CD14-positive monocyte (primary cell): ENCODE results near the gene AKAP6. TPM values are rescaled to one million over a fixed set of nuclear protein-coding genes. Genes with fewer than 3 reads are reported as not detected.

Experiments used
- DNase-seq, 3 donors: peaks; one replicate each; pipeline ENCODE4 v3.0.0-alpha.2; 2011 to 2022
- H2AFZ ChIP-seq: 2 replicates; pipeline ENCODE4 v1.6.0; 2012; ENCODE audit warnings: mild to moderate bottlenecking, low read depth, low read length, inconsistent platforms; ENCODE audit not compliant: insufficient read depth, poor library complexity, severe bottlenecking
- H3K27ac ChIP-seq, 2 donors: 1 replicate in 1 of 2; 2 replicates in 1 of 2; pipeline ENCODE4 v1.5.1; 2012 to 2013; ENCODE audit warnings: low read length in 2 of 2, control low read depth in 1 of 2, inconsistent platforms in 1 of 2, low read depth in 1 of 2, mild to moderate bottlenecking in 1 of 2
- H3K27me3 ChIP-seq, 2 donors: one replicate each; pipeline versions ENCODE4 v1.6.0 to v1.6.1; 2011 to 2013; ENCODE audit warnings: low read length in 2 of 2; ENCODE audit not compliant: control insufficient read depth in 2 of 2, insufficient read depth in 2 of 2
- H3K36me3 ChIP-seq, 2 donors: replicated peaks in 1 of 2; 1 replicate in 1 of 2; 2 replicates in 1 of 2; pipeline versions ENCODE4 v1.5.1 to v1.6.1; 2012 to 2013; ENCODE audit warnings: low read length in 2 of 2, control low read depth in 1 of 2, inconsistent platforms in 1 of 2, mild to moderate bottlenecking in 1 of 2; ENCODE audit not compliant: insufficient read depth in 2 of 2, control insufficient read depth in 1 of 2
- H3K4me1 ChIP-seq, 2 donors: 1 replicate in 1 of 2; 2 replicates in 1 of 2; pipeline versions ENCODE4 v1.5.1 to v1.6.1; 2012 to 2013; ENCODE audit warnings: low read length in 2 of 2, control low read depth in 1 of 2, inconsistent platforms in 1 of 2, mild to moderate bottlenecking in 1 of 2, moderate library complexity in 1 of 2; ENCODE audit not compliant: insufficient read depth in 2 of 2, control insufficient read depth in 1 of 2
- H3K4me2 ChIP-seq: replicated peaks from 2 replicates; pipeline ENCODE3; 2012; ENCODE audit warnings: low read length, moderate library complexity, mild to moderate bottlenecking; ENCODE audit not compliant: poor library complexity, severe bottlenecking; ENCODE audit errors: extremely low read depth
- H3K4me3 ChIP-seq, 3 experiments: fragments of 200-600 bp in 1 of 3; sonication (generic) in 1 of 3; replicated peaks in 1 of 3; 1 replicate in 2 of 3; 2 replicates in 1 of 3; pipeline ENCODE4 v1.5.1; 2011 to 2013; ENCODE audit warnings: low read length in 3 of 3, mild to moderate bottlenecking in 3 of 3, control low read depth in 2 of 3, low read depth in 2 of 3, inconsistent platforms in 1 of 3, moderate library complexity in 1 of 3
- H3K79me2 ChIP-seq: 2 replicates; pipeline ENCODE4 v1.6.0; 2012; ENCODE audit warnings: mild to moderate bottlenecking, control low read depth, inconsistent platforms, low read length, moderate library complexity; ENCODE audit not compliant: insufficient read depth
- H3K9ac ChIP-seq: 2 replicates; pipeline ENCODE4 v1.6.0; 2017; ENCODE audit warnings: low read length, mild to moderate bottlenecking; ENCODE audit not compliant: insufficient read depth, poor library complexity, severe bottlenecking
- H3K9me3 ChIP-seq, 2 donors: replicated peaks in 1 of 2; 1 replicate in 1 of 2; 2 replicates in 1 of 2; pipeline versions ENCODE4 v1.5.1 to v1.6.1; 2012 to 2013; ENCODE audit warnings: low read length in 2 of 2, control low read depth in 1 of 2; ENCODE audit not compliant: control insufficient read depth in 1 of 2, insufficient read depth in 1 of 2
- H4K20me1 ChIP-seq: 2 replicates; pipeline ENCODE4 v1.6.0; 2012; ENCODE audit warnings: mild to moderate bottlenecking, low read length, control low read depth, moderate library complexity; ENCODE audit not compliant: insufficient read depth
- H3K27ac Mint-ChIP-seq, 7 donors: one replicate each; pipeline ENCODE4 v1.8.0; 2020; ENCODE audit warnings: mild to moderate bottlenecking in 7 of 7, mixed read lengths in 7 of 7, moderate library complexity in 6 of 7, inconsistent platforms in 2 of 7
- H3K27me3 Mint-ChIP-seq, 3 donors: one replicate each; pipeline ENCODE4 v1.8.0; 2021 to 2022; ENCODE audit warnings: low read depth in 3 of 3, mild to moderate bottlenecking in 3 of 3, mixed read lengths in 3 of 3, moderate library complexity in 3 of 3, inconsistent platforms in 1 of 3
- H3K36me3 Mint-ChIP-seq, 2 donors: one replicate each; pipeline ENCODE4 v1.8.0; 2020; ENCODE audit warnings: mixed read lengths in 2 of 2, inconsistent platforms in 1 of 2, mild to moderate bottlenecking in 1 of 2
- H3K4me1 Mint-ChIP-seq: one replicate; pipeline ENCODE4 v1.8.0; 2020; ENCODE audit warnings: mild to moderate bottlenecking, mixed read lengths
- H3K4me3 Mint-ChIP-seq, 2 donors: one replicate each; pipeline ENCODE4 v1.8.0; 2020; ENCODE audit warnings: mild to moderate bottlenecking in 2 of 2, mixed read lengths in 2 of 2, moderate library complexity in 1 of 2
- H3K9me3 Mint-ChIP-seq, 7 donors: one replicate each; pipeline ENCODE4 v1.8.0; 2020 to 2022; ENCODE audit warnings: mixed read lengths in 7 of 7, mild to moderate bottlenecking in 6 of 7, moderate library complexity in 6 of 7, inconsistent platforms in 2 of 7
- CTCF ChIP-seq: fragments of 200-600 bp; IDR thresholded peaks from one replicate; pipeline ENCODE4 v1.8.0; 2022; ENCODE audit warnings: antibody characterized with exemption, mild to moderate bottlenecking
- WGBS: methylation state at CpG from one replicate; pipeline ENCODE4 v1.1.5; 2013; ENCODE audit warnings: missing lambda C conversion rate; ENCODE audit not compliant: insufficient coverage; 5-methylcytosine and 5-hydroxymethylcytosine counted together
- intact Hi-C, 2 donors: fragments of 100-400 bp; cut with micrococcal nuclease; formaldehyde crosslinking; loops; one replicate each; pipeline versions ENCODE4 v1.15.0 to v1.15.1; 2023
- polyA plus RNA-seq, 3 donors: library from polyadenylated mRNA; depleted of rRNA in 1 of 3; unstranded in 2 of 3; stranded (reverse) in 1 of 3; fragments of 300-500 nt in 2 of 3; fragments of >200 nt in 1 of 3; fragmentation: Illumina TruSeq in 2 of 3; gene quantifications; 1 replicate in 2 of 3; 2 replicates in 1 of 3; pipeline ENCODE4 v1.2.3, GENCODE V29; 2012 to 2021

The AKAP6 gene
- polyA plus RNA-seq, 3 donors, result not detected

- Histone ChIP-seq H3K36me3 (no peaks in the 10 kb centered on the region), H3K79me2 (no peaks in the 10 kb centered on the region), H2AFZ (no peak overlapping the region), H3K4me3 (no peak overlapping the region), H3K27me3 (no peaks in the 10 kb centered on the region), H3K4me1 (no peaks in the 10 kb centered on the region), H3K4me2 (no peak overlapping the region), H3K9ac (no peak overlapping the region), H3K9me3 (no peaks in the 10 kb centered on the region), H4K20me1 (no peaks in the 10 kb centered on the region), H3K27ac (no peak overlapping the region)
- TF ChIP-seq CTCF, result no peak
- Mint-ChIP-seq H3K27ac (no peak overlapping the region), H3K4me3 (no peak overlapping the region), H3K9me3 (peaks cover 0 to 4% (median 0%) of the 10 kb centered on the region in 7 donors), H3K36me3 (no peaks in the 10 kb centered on the region), H3K27me3 (peaks cover 0 to 2% (median 0%) of the 10 kb centered on the region in 3 donors), H3K4me1 (peaks cover 5% of the 10 kb centered on the region)
- DNase-seq, result no peak
- WGBS, result 95% methylated on average over 2 of the region's 4 CpGs
- intact Hi-C loops, result no loop called here
These were observed 34.7 kb downstream of the AKAP6 start for GRCh38 chr14:32363761-32364160.

DNA sequence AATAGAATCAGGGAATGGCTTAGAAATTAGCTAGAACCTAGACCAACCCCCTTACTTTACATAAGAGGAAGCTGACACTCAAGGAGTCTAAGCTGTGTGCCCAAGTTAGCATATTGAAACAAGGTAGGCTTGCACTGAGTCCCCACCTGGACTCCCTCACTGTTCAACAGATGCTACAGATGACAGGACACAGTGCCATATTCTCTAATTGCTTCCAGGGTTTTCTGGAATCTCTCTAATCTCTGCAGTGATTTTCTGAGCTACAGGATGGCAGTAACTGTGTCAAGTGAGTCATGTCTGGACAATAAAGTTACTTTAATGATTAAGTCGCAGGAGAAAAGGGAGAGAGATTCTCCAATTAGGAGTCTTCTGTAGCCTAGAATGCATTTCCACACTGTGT, 35.8 kb downstream of the AKAP6 start:
- H3K9me3 Mint-ChIP-seq, result peaks cover 0 to 4% (median 0%) of the 10 kb centered on the region in 7 donors
- Histone ChIP-seq H3K9ac (no peak overlapping the region), H3K27me3 (no peaks in the 10 kb centered on the region), H3K4me2 (no peak overlapping the region), H4K20me1 (no peaks in the 10 kb centered on the region), H3K79me2 (no peaks in the 10 kb centered on the region), H3K36me3 (no peaks in the 10 kb centered on the region), H3K27ac (no peak overlapping the region), H2AFZ (no peak overlapping the region), H3K4me3 (no peak overlapping the region), H3K9me3 (no peaks in the 10 kb centered on the region), H3K4me1 (no peaks in the 10 kb centered on the region)
- H3K27me3 Mint-ChIP-seq, result peaks cover 0 to 2% (median 0%) of the 10 kb centered on the region in 3 donors
- no peak for TF ChIP-seq CTCF
- H3K36me3 Mint-ChIP-seq, result no peaks in the 10 kb centered on the region
- 86% methylated on average over 1 of the region's 1 CpG for WGBS
- no peak overlapping the region for H3K4me3 Mint-ChIP-seq
- peaks cover 5% of the 10 kb centered on the region for H3K4me1 Mint-ChIP-seq
- intact Hi-C loops, result no loop called here
- H3K27ac Mint-ChIP-seq, result no peak overlapping the region
- no peak for DNase-seq
